Heart left ventricle (tissue), 16 donors: ENCODE measurements around the gene PLXNC1. TPM values are rescaled to one million over a fixed set of nuclear protein-coding genes. Genes with fewer than 3 reads are reported as not detected.
A peak's percentile ranks its signal among the peaks of the same experiment; 100 is the strongest.

ENCODE experiments used
- ATAC-seq, 4 donors: fragments of 200-7000 bp; cut with Tn5 transposase; one replicate each; pipeline ENCODE4 v1.9.1; 2020 to 2022; ENCODE audit warnings: moderate library complexity in 4 of 4, mild to moderate bottlenecking in 3 of 4, moderate number of reproducible peaks in 1 of 4
- DNase-seq, 5 donors: peaks; one replicate each; pipeline ENCODE4 v3.0.0-alpha.2; 2020
- H3K27ac ChIP-seq, 12 donors: fragments of 200-600 bp; sonication (generic) in 4 of 12; one replicate each; pipeline versions ENCODE4 v1.5.0 to v1.8.0; 2016 to 2022; ENCODE audit warnings: mild to moderate bottlenecking in 2 of 12
- H3K27me3 ChIP-seq, 9 donors: fragments of 200-600 bp; sonication (generic) in 2 of 9; one replicate each; pipeline versions ENCODE4 v1.5.1 to v1.8.0; 2016 to 2022; ENCODE audit warnings: mild to moderate bottlenecking in 3 of 9
- H3K36me3 ChIP-seq, 9 donors: fragments of 200-600 bp; sonication (generic) in 2 of 9; one replicate each; pipeline versions ENCODE4 v1.5.0 to v1.8.0; 2018 to 2022; ENCODE audit warnings: mild to moderate bottlenecking in 2 of 9
- H3K4me1 ChIP-seq, 12 donors: fragments of 200-600 bp; sonication (generic) in 4 of 12; one replicate each; pipeline versions ENCODE4 v1.5.0 to v1.8.0; 2016 to 2022; ENCODE audit warnings: mild to moderate bottlenecking in 3 of 12
- H3K4me3 ChIP-seq, 12 donors: fragments of 200-600 bp; sonication (generic) in 4 of 12; one replicate each; pipeline versions ENCODE4 v1.5.0 to v1.8.0; 2017 to 2022; ENCODE audit warnings: mild to moderate bottlenecking in 9 of 12, moderate library complexity in 4 of 12
- H3K9me3 ChIP-seq, 12 donors: fragments of 200-600 bp; sonication (generic) in 4 of 12; one replicate each; pipeline versions ENCODE4 v1.5.0 to v1.8.0; 2016 to 2022; ENCODE audit warnings: mild to moderate bottlenecking in 1 of 12
- POLR2A ChIP-seq, 2 donors: fragments of 450-650 bp; IDR thresholded peaks; one replicate each; pipeline ENCODE4 v1.6.1; 2017; ENCODE audit warnings: antibody characterized with exemption in 2 of 2, mild to moderate bottlenecking in 2 of 2, moderate library complexity in 2 of 2
- WGBS, 4 donors: extraction: QIAGEN DNeasy Blood & Tissue Kit in 2 of 4; methylation state at CpG; one replicate each; pipeline versions ENCODE4 v1.1.5 to v1.1.7; 2013 to 2018; 5-methylcytosine and 5-hydroxymethylcytosine counted together
- intact Hi-C, 10 donors: fragments of 100-400 bp; cut with DNase I; formaldehyde crosslinking; loops; one replicate each; pipeline versions ENCODE4 v1.11.1 to v1.14.2; 2022
- polyA plus RNA-seq, 2 donors: library from polyadenylated mRNA; stranded (reverse); fragments of 200-250 nt; gene quantifications; one replicate each; pipeline ENCODE4 v1.2.3, GENCODE V29; 2013
- total RNA-seq, 9 donors: library from RNA; depleted of rRNA in 2 of 9; stranded (reverse); fragments of >200 nt in 2 of 9; fragmentation: NEBNext Ultra II Directional in 3 of 9; extraction: Animal tissue kit (Norgen Biotek cat#: 25700) in 3 of 9; gene quantifications; one replicate each; pipeline versions ENCODE4 v1.1.0 to v1.2.4, GENCODE V29; 2016 to 2023
- TF ChIP-seq, protein P1 (sequence below), 12 donors: fragments of 200-600 bp; sonication (generic) in 4 of 12; IDR thresholded peaks; one replicate each; pipeline versions ENCODE4 v1.5.0 to v1.8.0; 2018 to 2022; ENCODE audit warnings: antibody characterized with exemption in 12 of 12, mild to moderate bottlenecking in 5 of 12
- donor health status: ischemic (EF 13 %, LVEDD 7.1; RV severe dilation, severe dysfunction).
- donor health status: healthy with polysubstance abuse.
- donor health status: DM: no; HTN: yes; CAD: no.
- donor health status: DM: no; HTN: no; CAD: no.
- donor health status: ischemic (EF 25% LVEDD 6.9; RV normal size, moderate dysfunction).
- donor health status: ischemic (EF 25% LVEDD 5.7; RV mildly dilated, moderate dysfunction).
- donor health status: healthy.
- donor health status: DM: yes; HTN: yes; CAD: no.
- donor health status: ischemic (EF 35%, LVEDD 5.7; RV mildly dilated, moderate dysfunction).
- donor health status: nonischemic (EF 11% LVEDD 7.7; RV severe dilation, severe dysfunction).
- donor health status: DM: yes; HTN: yes; CAD: no.
- donor health status: PGD.
- donor health status: ischemic (EF 29% LVEDD 5.4; RV normal size, mild dysfunction).
- donor health status: nonischemic (EF 23%, LVEDD 6.1; RV moderate dilation, normal function).

Gene PLXNC1
- total and polyA plus RNA-seq, 11 donors = 0.84 to 18.4 (median 3.1) TPM

- DNase-seq (no peak), ATAC-seq (no peak)
- Histone ChIP-seq H3K36me3 (peaks cover 0 to 48% (median 15%) of the 10 kb centered on the region in 9 donors), H3K9me3 (no peaks in the 10 kb centered on the region), H3K27ac (no peak overlapping the region), H3K27me3 (no peaks in the 10 kb centered on the region), H3K4me3 (no peak overlapping the region), H3K4me1 (no peaks in the 10 kb centered on the region)
- 83 to 100% (median 92%) methylated on average over 1 of the region's 1 CpG for WGBS, 4 donors
- intact Hi-C loops = loop anchor here in 4 of 10 donors (5.0 to 10.0 kb wide), 2 partner anchors 197 to 204 kb away; no protein-coding TSS in a partner anchor
- TF ChIP-seq, protein P1, sequence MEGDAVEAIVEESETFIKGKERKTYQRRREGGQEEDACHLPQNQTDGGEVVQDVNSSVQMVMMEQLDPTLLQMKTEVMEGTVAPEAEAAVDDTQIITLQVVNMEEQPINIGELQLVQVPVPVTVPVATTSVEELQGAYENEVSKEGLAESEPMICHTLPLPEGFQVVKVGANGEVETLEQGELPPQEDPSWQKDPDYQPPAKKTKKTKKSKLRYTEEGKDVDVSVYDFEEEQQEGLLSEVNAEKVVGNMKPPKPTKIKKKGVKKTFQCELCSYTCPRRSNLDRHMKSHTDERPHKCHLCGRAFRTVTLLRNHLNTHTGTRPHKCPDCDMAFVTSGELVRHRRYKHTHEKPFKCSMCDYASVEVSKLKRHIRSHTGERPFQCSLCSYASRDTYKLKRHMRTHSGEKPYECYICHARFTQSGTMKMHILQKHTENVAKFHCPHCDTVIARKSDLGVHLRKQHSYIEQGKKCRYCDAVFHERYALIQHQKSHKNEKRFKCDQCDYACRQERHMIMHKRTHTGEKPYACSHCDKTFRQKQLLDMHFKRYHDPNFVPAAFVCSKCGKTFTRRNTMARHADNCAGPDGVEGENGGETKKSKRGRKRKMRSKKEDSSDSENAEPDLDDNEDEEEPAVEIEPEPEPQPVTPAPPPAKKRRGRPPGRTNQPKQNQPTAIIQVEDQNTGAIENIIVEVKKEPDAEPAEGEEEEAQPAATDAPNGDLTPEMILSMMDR (IDR thresholded peaks at IDR 0.05) = no peak
- TF ChIP-seq POLR2A (IDR thresholded peaks at IDR 0.05) = no peak
Observed at GRCh38 chr12:94327809-94328208, 179.4 kb downstream of the PLXNC1 start.

GRCh38 chr12:94329366-94329765 lies 181.0 kb downstream of the PLXNC1 start:
- Histone ChIP-seq H3K9me3 (no peaks in the 10 kb centered on the region), H3K27ac (no peak overlapping the region), H3K27me3 (no peaks in the 10 kb centered on the region), H3K4me3 (no peak overlapping the region), H3K4me1 (peaks cover 0 to 8% (median 0%) of the 10 kb centered on the region in 12 donors), H3K36me3 (peaks cover 0 to 38% (median 7%) of the 10 kb centered on the region in 9 donors)
- no peak for ATAC-seq
- intact Hi-C loops = loop anchor here in 4 of 10 donors (5.0 to 10.0 kb wide), 2 partner anchors 195 to 203 kb away; no protein-coding TSS in a partner anchor
- DNase-seq = no peak
- TF ChIP-seq, protein P1 (IDR thresholded peaks at IDR 0.05) = peak in 5 of 12 donors; percentile 11 to 39 (median 36)
- TF ChIP-seq POLR2A (IDR thresholded peaks at IDR 0.05) = no peak
- 92 to 97% (median 97%) methylated on average over 1 of the region's 1 CpG for WGBS, 4 donors

- H3K27me3 ChIP-seq = no peaks in the 10 kb centered on the region
- 92 to 96% (median 93%) methylated on average over 3 of the region's 3 CpGs for WGBS, 4 donors
- TF ChIP-seq, protein P1 (IDR thresholded peaks at IDR 0.05) = no peak
- no peak for TF ChIP-seq POLR2A (IDR thresholded peaks at IDR 0.05)
- peaks cover 0 to 13% (median 0%) of the 10 kb centered on the region in 12 donors for H3K4me1 ChIP-seq
- H3K27ac ChIP-seq = no peak overlapping the region
- ATAC-seq (no peak), DNase-seq (no peak)
- peaks cover 0 to 18% (median 7%) of the 10 kb centered on the region in 9 donors for H3K36me3 ChIP-seq
- no peak overlapping the region for H3K4me3 ChIP-seq
- intact Hi-C loops = loop anchor here in 2 of 10 donors (10.0 kb wide), 3 partner anchors 101 to 201 kb away; no protein-coding TSS in a partner anchor
- H3K9me3 ChIP-seq = no peaks in the 10 kb centered on the region
Observed at GRCh38 chr12:94333396-94333795, 185.0 kb downstream of the PLXNC1 start.

DNA sequence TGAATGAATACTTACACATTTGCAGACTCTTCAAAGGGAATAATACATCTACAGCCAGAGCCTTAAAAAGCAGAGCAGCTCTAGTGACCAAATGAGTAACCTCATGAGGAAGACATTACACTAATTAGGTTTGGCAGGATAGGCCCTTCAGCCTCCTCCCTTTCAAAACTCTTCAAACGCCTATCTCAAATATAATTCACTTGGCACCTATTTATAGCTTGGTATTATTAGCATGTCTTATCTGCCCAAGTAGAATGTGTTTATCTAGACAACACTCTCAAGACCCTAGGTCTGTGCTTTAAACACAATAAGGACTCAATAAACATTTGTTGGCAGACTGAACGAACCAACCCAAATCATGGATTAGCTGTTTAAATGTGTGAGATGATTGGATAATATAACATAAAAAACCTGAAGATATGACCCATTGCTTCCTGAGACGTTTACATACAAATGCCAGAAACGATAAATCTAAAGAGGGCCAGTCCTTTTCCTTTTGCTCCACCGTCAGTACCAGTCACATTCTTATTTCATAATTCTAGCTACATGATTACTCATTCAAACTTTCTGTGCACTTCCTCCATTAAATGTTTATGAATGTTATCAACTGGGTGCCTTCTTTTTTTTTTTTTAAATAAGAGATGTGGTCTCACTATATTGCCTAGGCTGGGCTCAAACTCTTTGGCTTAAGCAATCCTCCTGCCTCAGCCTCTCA lies 188.0 kb downstream of the PLXNC1 start:
- peak in 3 of 4 donors; percentile 22 to 59 (median 58) for ATAC-seq
- intact Hi-C loops = loop anchor here in 3 of 10 donors (5.0 to 10.0 kb wide), 4 partner anchors 46 to 198 kb away; no protein-coding TSS in a partner anchor
- H3K27ac ChIP-seq = no peak overlapping the region
- no peaks in the 10 kb centered on the region for H3K9me3 ChIP-seq
- WGBS, 4 donors = 44 to 56% (median 49%) methylated on average over 5 of the region's 5 CpGs
- H3K27me3 ChIP-seq = no peaks in the 10 kb centered on the region
- peaks cover 0 to 5% (median 0%) of the 10 kb centered on the region in 9 donors for H3K36me3 ChIP-seq
- H3K4me1 ChIP-seq = peaks cover 0 to 13% (median 0%) of the 10 kb centered on the region in 12 donors
- TF ChIP-seq, protein P1 (IDR thresholded peaks at IDR 0.05) = no peak
- TF ChIP-seq POLR2A (IDR thresholded peaks at IDR 0.05) = no peak
- H3K4me3 ChIP-seq = no peak overlapping the region
- DNase-seq = no peak
